ENCODE data around the gene EBF4.

GRCh38 chr20:2799688-2800520, 107.3 kb downstream of the EBF4 start:
- TF ChIP-seq CTCF (IDR thresholded peaks at IDR 0.05): no peak
- TF ChIP-seq POLR2A (IDR thresholded peaks at IDR 0.05): no peak
- no peak for TF ChIP-seq EP300 (IDR thresholded peaks at IDR 0.05)
- TF ChIP-seq POLR2AphosphoS5 (IDR thresholded peaks at IDR 0.05): no peak
